HepG2 (cell line): ENCODE measurements around the gene RAP1A.

Experiments used
- CTCF ChIP-seq: sonication (generic); formaldehyde crosslinking; IDR thresholded peaks from 2 replicates; pipeline ENCODE4 v1.5.0; 2020; ENCODE audit warnings: mild to moderate bottlenecking, missing genetic modification reagents, moderate library complexity
- SRSF9 ChIP-seq: fragments of 200-400 bp; formaldehyde crosslinking; IDR thresholded peaks from 2 replicates; pipeline ENCODE4 v1.6.1; 2018; ENCODE audit warnings: borderline replicate concordance, mild to moderate bottlenecking, low read depth, low read length; ENCODE audit not compliant: insufficient read depth, poor library complexity, severe bottlenecking
- ZNF512 ChIP-seq: sonication (generic); formaldehyde crosslinking; IDR thresholded peaks from 2 replicates; pipeline ENCODE4 v1.4.0; 2020; ENCODE audit warnings: mild to moderate bottlenecking, missing genetic modification reagents
- ZNF761 ChIP-seq: sonication (generic); formaldehyde crosslinking; conservative IDR thresholded peaks from 2 replicates; pipeline ENCODE4 v1.4.0; 2020; ENCODE audit warnings: mild to moderate bottlenecking, missing genetic modification reagents

GRCh38 chr1:111699268-111699667 lies 79.7 kb downstream of the RAP1A start:
- TF ChIP-seq ZNF761 (CRISPR knock-in tag) (no peak), ZNF512 (CRISPR knock-in tag) (no peak), SRSF9 (no peak), CTCF (CRISPR knock-in tag) (no peak)
